ENCODE measurements around the gene PIK3C2A.

The PIK3C2A gene

DNA sequence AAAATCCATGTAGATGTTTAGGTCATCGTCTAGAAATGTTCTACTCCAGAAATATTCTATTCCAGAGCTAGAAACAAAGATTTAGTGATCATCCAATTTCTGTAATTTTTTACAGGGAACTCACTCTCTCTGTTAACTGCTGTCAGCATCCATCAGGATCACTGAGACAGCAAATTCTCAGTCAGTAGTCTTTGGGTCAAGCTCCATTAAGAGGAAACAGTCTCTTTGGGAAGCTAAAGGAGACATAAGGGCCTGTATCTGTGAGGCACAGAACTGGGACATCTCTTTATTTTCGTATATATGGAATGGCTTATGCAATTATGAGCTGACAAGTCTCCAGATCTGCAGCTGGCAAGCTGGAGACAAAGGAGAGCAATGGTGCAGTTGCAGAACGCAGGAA, 48.3 kb downstream of the PIK3C2A start:
- DNase-seq (ENCODE audit: low read depth in 2 of 2) = no peak
